ENCODE results near the gene IGSF5.

DNA sequence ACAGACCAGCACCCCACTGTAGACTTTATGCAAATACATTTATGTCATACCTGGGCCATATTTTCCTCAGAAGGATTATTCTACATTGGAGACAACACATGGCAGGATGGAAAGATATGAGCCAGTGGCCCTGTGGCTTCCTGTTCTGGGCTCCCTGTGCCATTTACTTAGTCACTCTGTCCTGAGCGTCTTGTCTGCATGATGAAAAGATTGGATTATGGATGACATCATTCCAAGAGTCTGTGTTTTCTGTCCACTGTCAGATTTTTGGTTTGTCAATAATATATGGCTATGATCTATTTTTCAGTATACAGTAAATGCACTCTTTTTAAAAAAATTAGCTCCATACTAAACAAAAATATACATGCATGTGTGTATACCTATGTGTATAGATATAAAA is 30.8 kb downstream of the IGSF5 start:
- no peak for TF ChIP-seq CTCF (conservative IDR thresholded peaks at IDR 0.05)
- TF ChIP-seq EZH2 (IDR thresholded peaks at IDR 0.05; ENCODE audit: low read depth), result no peak
